ENCODE data around the gene MUS81. TPM values are rescaled to one million over a fixed set of nuclear protein-coding genes. Genes with fewer than 3 reads are reported as not detected.

Gene MUS81
- total and polyA plus RNA-seq, 10 of the 15 experiments (the other 5 are each of a cell fraction or from before 2014, with no cell fraction given) = 11.8 to 76.1 (median 48.4) TPM

DNA sequence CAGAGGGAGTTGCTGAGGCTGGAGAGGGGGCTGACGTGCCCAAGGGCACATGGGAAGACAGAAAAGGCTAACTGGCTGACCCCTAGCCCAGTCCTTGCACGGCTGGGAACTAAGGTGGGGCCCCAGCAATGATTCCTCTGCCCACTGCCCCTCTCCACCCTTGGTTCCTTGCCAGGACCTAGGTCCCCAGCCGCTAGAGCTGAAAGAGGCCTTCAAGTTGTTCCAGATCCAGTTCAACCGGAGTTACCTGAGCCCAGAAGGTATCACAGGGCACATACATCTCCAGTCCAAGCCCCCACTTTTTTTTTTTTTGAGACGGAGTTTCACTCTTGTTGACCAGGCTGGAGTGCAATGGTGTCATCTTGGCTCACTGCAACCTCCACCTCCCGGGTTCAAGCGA is 19.8 kb downstream of the MUS81 start:
- intact Hi-C loops (cut with micrococcal nuclease; ENCODE audit: unreplicated experiment) (no loop called here), in situ Hi-C loops (cut with MboI) (loop anchor here (5.0 kb wide), 1 partner anchor 107 kb away; no protein-coding TSS in a partner anchor)
- WGBS (ENCODE audit: insufficient coverage, insufficient replicate concordance, low lambda C conversion rate, missing lambda C conversion rate) = 79% methylated on average over 7 of the region's 7 CpGs
- RAD21 ChIA-PET (ENCODE audit: unreplicated experiment) = no interaction called here
- Histone ChIP-seq H3K9me3 (replicated peaks; ENCODE audit: control insufficient read depth, insufficient read depth, low read length) (no peaks in the 10 kb centered on the region), H3K27ac (ENCODE audit: control insufficient read depth, insufficient read depth) (no peak overlapping the region), H3K4me2 (ENCODE audit: control insufficient read depth, insufficient read depth) (no peak overlapping the region), H3K79me2 (ENCODE audit: control insufficient read depth, insufficient read depth, low read length) (peaks cover 3% of the 10 kb centered on the region), H3K36me3 (ENCODE audit: control insufficient read depth in 2 of 2, insufficient read depth in 2 of 2, low read length in 1 of 2) (peaks cover 9 to 14% of the 10 kb centered on the region in 2 experiments; a peak in 3 of 4 replicates), H3K27me3 (replicated peaks in 1 of 2; ENCODE audit: control insufficient read depth in 2 of 2, insufficient read depth in 2 of 2, low read length in 1 of 2) (no peaks in the 10 kb centered on the region), H4K20me1 (ENCODE audit: control insufficient read depth, insufficient read depth) (no peaks in the 10 kb centered on the region), H3K9ac (ENCODE audit: control insufficient read depth, insufficient read depth, low read length) (no peak overlapping the region), H2AFZ (ENCODE audit: control insufficient read depth, low read depth, low read length) (no peak overlapping the region), H3K4me3 (no peak overlapping the region), H3K4me1 (ENCODE audit: control insufficient read depth, insufficient read depth, low read length) (peaks cover 9% of the 10 kb centered on the region)
- POLR2A ChIA-PET = interaction anchor here (0.7 to 2.6 kb wide), 2 partner anchors 11 to 97 kb away, joined by 3 to 8 read pairs; partner anchors contain the start of gene CCDC85B
- BruUV-seq (replicated peaks) = no TSS peak
- SMC1A ChIA-PET (ENCODE audit: uncharacterized antibody, unreplicated experiment) = no interaction called here
- TF ChIP-seq, protein P1, sequence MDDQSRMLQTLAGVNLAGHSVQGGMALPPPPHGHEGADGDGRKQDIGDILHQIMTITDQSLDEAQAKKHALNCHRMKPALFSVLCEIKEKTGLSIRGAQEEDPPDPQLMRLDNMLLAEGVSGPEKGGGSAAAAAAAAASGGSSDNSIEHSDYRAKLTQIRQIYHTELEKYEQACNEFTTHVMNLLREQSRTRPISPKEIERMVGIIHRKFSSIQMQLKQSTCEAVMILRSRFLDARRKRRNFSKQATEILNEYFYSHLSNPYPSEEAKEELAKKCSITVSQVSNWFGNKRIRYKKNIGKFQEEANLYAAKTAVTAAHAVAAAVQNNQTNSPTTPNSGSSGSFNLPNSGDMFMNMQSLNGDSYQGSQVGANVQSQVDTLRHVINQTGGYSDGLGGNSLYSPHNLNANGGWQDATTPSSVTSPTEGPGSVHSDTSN (IDR thresholded peaks at IDR 0.05; ENCODE audit: insufficient replicate concordance, low read depth, low read length) = no peak
- TF ChIP-seq NRF1 (conservative IDR thresholded peaks at IDR 0.05; ENCODE audit: low read depth, low read length) (no peak), SIX5 (IDR thresholded peaks at IDR 0.05; ENCODE audit: low read depth, low read length, severe bottlenecking) (no peak), ESRRA (IDR thresholded peaks at IDR 0.05; ENCODE audit: low read length) (no peak), MEF2B (IDR thresholded peaks at IDR 0.05; ENCODE audit: partially characterized antibody, poor library complexity, severe bottlenecking) (no peak), DPF2 (IDR thresholded peaks at IDR 0.05) (no peak), MTA3 (IDR thresholded peaks at IDR 0.05; ENCODE audit: borderline replicate concordance, low read length) (no peak), RB1 (IDR thresholded peaks at IDR 0.05; ENCODE audit: borderline replicate concordance) (no peak)
- TF ChIP-seq, protein P2, sequence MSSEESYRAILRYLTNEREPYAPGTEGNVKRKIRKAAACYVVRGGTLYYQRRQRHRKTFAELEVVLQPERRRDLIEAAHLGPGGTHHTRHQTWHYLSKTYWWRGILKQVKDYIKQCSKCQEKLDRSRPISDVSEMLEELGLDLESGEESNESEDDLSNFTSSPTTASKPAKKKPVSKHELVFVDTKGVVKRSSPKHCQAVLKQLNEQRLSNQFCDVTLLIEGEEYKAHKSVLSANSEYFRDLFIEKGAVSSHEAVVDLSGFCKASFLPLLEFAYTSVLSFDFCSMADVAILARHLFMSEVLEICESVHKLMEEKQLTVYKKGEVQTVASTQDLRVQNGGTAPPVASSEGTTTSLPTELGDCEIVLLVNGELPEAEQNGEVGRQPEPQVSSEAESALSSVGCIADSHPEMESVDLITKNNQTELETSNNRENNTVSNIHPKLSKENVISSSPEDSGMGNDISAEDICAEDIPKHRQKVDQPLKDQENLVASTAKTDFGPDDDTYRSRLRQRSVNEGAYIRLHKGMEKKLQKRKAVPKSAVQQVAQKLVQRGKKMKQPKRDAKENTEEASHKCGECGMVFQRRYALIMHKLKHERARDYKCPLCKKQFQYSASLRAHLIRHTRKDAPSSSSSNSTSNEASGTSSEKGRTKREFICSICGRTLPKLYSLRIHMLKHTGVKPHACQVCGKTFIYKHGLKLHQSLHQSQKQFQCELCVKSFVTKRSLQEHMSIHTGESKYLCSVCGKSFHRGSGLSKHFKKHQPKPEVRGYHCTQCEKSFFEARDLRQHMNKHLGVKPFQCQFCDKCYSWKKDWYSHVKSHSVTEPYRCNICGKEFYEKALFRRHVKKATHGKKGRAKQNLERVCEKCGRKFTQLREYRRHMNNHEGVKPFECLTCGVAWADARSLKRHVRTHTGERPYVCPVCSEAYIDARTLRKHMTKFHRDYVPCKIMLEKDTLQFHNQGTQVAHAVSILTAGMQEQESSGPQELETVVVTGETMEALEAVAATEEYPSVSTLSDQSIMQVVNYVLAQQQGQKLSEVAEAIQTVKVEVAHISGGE (CRISPR knock-in tag; IDR thresholded peaks at IDR 0.05) = no peak
- DNase-seq (ENCODE audit: low read depth, low spot score) = no peak
- CTCF ChIA-PET = interaction anchor here (1.7 kb wide), 1 partner anchor 20 kb away, joined by 9 read pairs; the partner anchor contains the start of gene MUS81
- no peak for ATAC-seq
- no peak for FAIRE-seq
